HG03066 (cell line): ENCODE measurements around the gene BRAF.
A peak's percentile ranks its signal among the peaks of the same experiment; 100 is the strongest.
"Not testable (repeated sequence)": the region's sequence is repeated elsewhere in the genome, so short reads cannot be mapped to it uniquely, and the experiment has no call there.

Source experiments
- ATAC-seq: cut with Tn5 transposase; IDR thresholded peaks from one replicate; pipeline ENCODE4 v1.9.1; 2021; ENCODE audit warnings: low read depth; ENCODE audit not compliant: unreplicated experiment

Gene BRAF

GRCh38 chr7:140686921-140687320, 237.8 kb downstream of the BRAF start:
- no peak for ATAC-seq

GRCh38 chr7:140685407-140686087, 239.2 kb downstream of the BRAF start:
- ATAC-seq, result no peak

GRCh38 chr7:140684066-140684950, 240.4 kb downstream of the BRAF start:
- no peak for ATAC-seq

- no peak for ATAC-seq
Measured at GRCh38 chr7:140683657-140684056, 241.1 kb downstream of the BRAF start.

- ATAC-seq, result no peak
Measured at GRCh38 chr7:140681766-140682165, 243.0 kb downstream of the BRAF start.

- ATAC-seq, result no peak
Measured at GRCh38 chr7:140680886-140681285, 243.8 kb downstream of the BRAF start.

- ATAC-seq, result no peak
Measured at GRCh38 chr7:140679186-140679585, 245.5 kb downstream of the BRAF start.

- no peak for ATAC-seq
Measured at GRCh38 chr7:140678816-140679130, 246.0 kb downstream of the BRAF start.

- no peak for ATAC-seq
Measured at GRCh38 chr7:140678081-140678815, 246.5 kb downstream of the BRAF start.

GRCh38 chr7:140677496-140677895, 247.2 kb downstream of the BRAF start:
- no peak for ATAC-seq

- ATAC-seq, result not testable (repeated sequence)
Measured at GRCh38 chr7:140676956-140677355, 247.8 kb downstream of the BRAF start.

GRCh38 chr7:140676306-140676705, 248.4 kb downstream of the BRAF start:
- peak; percentile 40 for ATAC-seq

GRCh38 chr7:140675726-140676125, 249.0 kb downstream of the BRAF start:
- ATAC-seq, result no peak

- no peak for ATAC-seq
Measured at GRCh38 chr7:140674899-140675701, 249.6 kb downstream of the BRAF start.

GRCh38 chr7:140674356-140674800, 250.4 kb downstream of the BRAF start:
- no peak for ATAC-seq

- no peak for ATAC-seq
Measured at GRCh38 chr7:140673774-140674155, 251.0 kb downstream of the BRAF start.

- peak; percentile 37 for ATAC-seq
Measured at GRCh38 chr7:140673063-140673773, 251.5 kb downstream of the BRAF start.

GRCh38 chr7:140672382-140673062, 252.2 kb downstream of the BRAF start, which contains the start of gene ADCK2:
TSS of gene ADCK2 (plus strand) at chr7:140672945. CDS start at chr7:140673331, 386 bp downstream.
- peak; percentile 53 for ATAC-seq

GRCh38 chr7:140671966-140672365, 252.8 kb downstream of the BRAF start:
- ATAC-seq, result no peak
